Body of pancreas (tissue), 4 donors: Measurements from ENCODE around the gene TAF1D. TPM values are rescaled to one million over a fixed set of nuclear protein-coding genes. Genes with fewer than 3 reads are reported as not detected.

Experiments used
- ATAC-seq: fragments of 150-250 bp; one replicate; pipeline ENCODE4 v1.9.1; 2016
- DNase-seq, 4 donors: peaks; one replicate each; pipeline ENCODE4 v3.0.0-alpha.2; 2019
- H3K27ac ChIP-seq, 4 donors: fragments of 200-600 bp; sonication (generic); 1 replicate in 3 of 4; 2 replicates in 1 of 4; pipeline versions ENCODE4 v1.5.1 to v1.6.1; 2016 to 2019; ENCODE audit warnings: mild to moderate bottlenecking in 1 of 4, mixed read lengths in 1 of 4, moderate library complexity in 1 of 4
- H3K27me3 ChIP-seq, 2 donors: fragments of 200-600 bp; sonication (generic); one replicate each; pipeline ENCODE4 v1.6.0; 2016; ENCODE audit warnings: mild to moderate bottlenecking in 1 of 2
- H3K36me3 ChIP-seq, 2 donors: fragments of 200-600 bp; sonication (generic); replicated peaks in 1 of 2; 2 replicates each; pipeline ENCODE4 v1.5.1; 2016; ENCODE audit warnings: low read depth in 2 of 2; ENCODE audit not compliant: insufficient read depth in 1 of 2
- H3K4me1 ChIP-seq: fragments of 200-600 bp; sonication (generic); one replicate; pipeline ENCODE4 v1.6.0; 2016
- H3K4me3 ChIP-seq, 2 donors: fragments of 200-600 bp; sonication (generic); 1 replicate in 1 of 2; 2 replicates in 1 of 2; pipeline ENCODE4 v1.5.1; 2016 to 2019
- H3K9me3 ChIP-seq, 3 donors: fragments of 200-600 bp; sonication (generic); 1 replicate in 2 of 3; 2 replicates in 1 of 3; pipeline ENCODE4 v1.5.1; 2016
- CTCF ChIP-seq, 7 experiments: fragments of 450-650 bp in 4 of 7; fragments of 200-600 bp in 3 of 7; sonication (generic) in 3 of 7; IDR thresholded peaks; one replicate each; pipeline ENCODE4 v1.5.1; 2016 to 2019; ENCODE audit warnings: antibody characterized with exemption in 7 of 7
- POLR2A ChIP-seq, 3 donors: fragments of 450-650 bp; IDR thresholded peaks; one replicate each; pipeline ENCODE4 v1.6.1; 2016; ENCODE audit warnings: antibody characterized with exemption in 3 of 3, mild to moderate bottlenecking in 2 of 3
- WGBS, 2 donors: methylation state at CpG; one replicate each; pipeline ENCODE4 v1.1.5; 2017; 5-methylcytosine and 5-hydroxymethylcytosine counted together
- intact Hi-C: fragments of 100-400 bp; cut with DNase I; formaldehyde crosslinking; loops from one replicate; pipeline ENCODE4 v1.15.1; 2023
- total RNA-seq, 2 donors: library from RNA; depleted of rRNA; stranded (reverse); fragments of >200 nt; gene quantifications; one replicate each; pipeline ENCODE4 v1.1.0, GENCODE V29; 2016

Gene TAF1D
- total RNA-seq, 2 donors from 2014 or later, result 113 to 177 TPM

DNA sequence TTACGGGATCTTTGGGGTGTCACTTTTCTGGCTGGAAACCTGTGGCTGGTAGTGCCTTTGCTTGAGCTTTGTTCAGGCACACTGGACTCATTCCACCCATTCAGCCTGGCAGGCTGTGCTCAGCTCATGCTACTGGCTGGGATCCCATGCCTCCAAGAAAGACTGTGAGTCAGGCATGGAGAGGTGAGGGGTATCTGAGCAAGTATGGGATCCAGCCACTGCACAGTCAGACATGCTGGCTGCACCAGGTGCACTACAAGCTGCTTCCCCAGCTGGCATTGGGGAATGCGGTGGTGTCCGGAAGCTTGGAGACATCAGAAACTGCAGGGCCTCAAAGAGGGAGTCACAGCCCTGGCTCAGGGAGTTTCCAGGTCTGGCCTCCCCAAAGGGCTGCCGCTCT lies 30.8 kb upstream of the TAF1D start:
- ATAC-seq (no peak), DNase-seq (no peak)
- Histone ChIP-seq H3K36me3 (no peaks in the 10 kb centered on the region), H3K27ac (no peak overlapping the region), H3K9me3 (no peaks in the 10 kb centered on the region), H3K4me3 (no peak overlapping the region), H3K4me1 (no peaks in the 10 kb centered on the region), H3K27me3 (no peaks in the 10 kb centered on the region)
- TF ChIP-seq CTCF (IDR thresholded peaks at IDR 0.05) (no peak), POLR2A (IDR thresholded peaks at IDR 0.05) (no peak)
- intact Hi-C loops, result no loop called here
- WGBS, 2 donors, result 100% methylated on average over 2 to 4 of the region's 4 CpGs

GRCh38 chr11:93770160-93770559 lies 28.9 kb upstream of the TAF1D start:
- H3K9me3 ChIP-seq, result no peaks in the 10 kb centered on the region
- no peaks in the 10 kb centered on the region for H3K27me3 ChIP-seq
- H3K27ac ChIP-seq, result no peak overlapping the region
- intact Hi-C loops, result no loop called here
- ATAC-seq (no peak), DNase-seq (no peak)
- no peak overlapping the region for H3K4me3 ChIP-seq
- TF ChIP-seq CTCF (IDR thresholded peaks at IDR 0.05) (no peak), POLR2A (IDR thresholded peaks at IDR 0.05) (no peak)
- WGBS, 2 donors, result 0 to 19% methylated on average over 1 of the region's 1 CpG
- H3K36me3 ChIP-seq, result no peaks in the 10 kb centered on the region
- no peaks in the 10 kb centered on the region for H3K4me1 ChIP-seq

DNA sequence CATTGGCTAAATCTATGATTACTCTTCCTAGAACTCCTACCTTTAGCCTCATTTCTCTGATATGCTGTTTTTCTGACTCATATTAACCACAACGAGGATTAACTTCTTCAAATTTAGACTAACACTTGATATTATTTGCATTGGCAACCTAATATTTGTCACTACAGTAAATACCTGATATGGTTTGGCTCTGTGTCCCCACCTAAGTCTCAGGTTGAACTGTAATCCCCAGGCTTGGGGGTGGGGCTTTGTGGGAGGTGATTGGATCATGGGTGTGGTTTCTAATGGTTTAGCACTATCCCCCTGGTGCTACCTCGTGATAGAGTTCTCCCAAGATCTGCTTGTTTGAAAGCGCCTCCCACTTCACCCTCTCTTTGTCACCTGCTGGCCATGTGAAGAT lies 25.7 kb upstream of the TAF1D start:
- WGBS, 2 donors, result 49 to 62% methylated on average over 2 to 3 of the region's 3 CpGs
- intact Hi-C loops, result no loop called here

GRCh38 chr11:93766504-93766903 lies 25.2 kb upstream of the TAF1D start:
- intact Hi-C loops, result no loop called here
- Histone ChIP-seq H3K27me3 (no peaks in the 10 kb centered on the region), H3K4me1 (no peaks in the 10 kb centered on the region), H3K27ac (no peak overlapping the region), H3K9me3 (no peaks in the 10 kb centered on the region), H3K4me3 (no peak overlapping the region), H3K36me3 (peaks cover 0 to 8% of the 10 kb centered on the region in 2 donors)
- 30 to 31% methylated on average over 5 of the region's 5 CpGs for WGBS, 2 donors
- DNase-seq (no peak), ATAC-seq (peak; percentile 35)
- TF ChIP-seq POLR2A (IDR thresholded peaks at IDR 0.05), result no peak
- no peak for TF ChIP-seq CTCF (IDR thresholded peaks at IDR 0.05)

More for the DNA sequence above, 25.7 kb upstream of the TAF1D start:
- H3K4me3 ChIP-seq, result no peak overlapping the region
- H3K9me3 ChIP-seq, result no peaks in the 10 kb centered on the region
- ATAC-seq, result no peak
- no peaks in the 10 kb centered on the region for H3K27me3 ChIP-seq
- TF ChIP-seq CTCF (IDR thresholded peaks at IDR 0.05) (no peak), POLR2A (IDR thresholded peaks at IDR 0.05) (peak in 1 of 3 donors; percentile 8)
- peaks cover 0 to 5% of the 10 kb centered on the region in 2 donors for H3K36me3 ChIP-seq
- H3K27ac ChIP-seq, result no peak overlapping the region
- no peak for DNase-seq
- no peaks in the 10 kb centered on the region for H3K4me1 ChIP-seq

DNA sequence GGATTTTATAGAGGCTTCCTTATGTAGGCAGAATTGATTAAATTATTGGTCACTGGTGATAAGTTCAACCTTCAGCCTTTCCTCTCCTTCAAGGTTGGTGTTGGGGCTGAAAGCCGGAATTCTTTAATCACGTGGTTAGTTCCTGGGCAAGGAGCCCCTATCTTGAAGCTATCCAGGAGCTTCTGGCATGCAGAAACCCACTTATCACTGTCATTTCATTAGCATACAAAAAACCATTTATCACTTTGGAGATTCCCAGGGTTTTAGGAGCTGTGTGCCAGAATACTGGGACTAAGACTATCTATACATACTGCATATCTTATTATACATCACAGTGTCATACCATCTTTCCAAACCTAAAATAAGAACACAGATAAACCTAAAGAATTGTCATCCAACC lies 24.3 kb upstream of the TAF1D start:
- ATAC-seq (no peak), DNase-seq (no peak)
- Histone ChIP-seq H3K27me3 (no peaks in the 10 kb centered on the region), H3K4me1 (no peaks in the 10 kb centered on the region), H3K4me3 (no peak overlapping the region), H3K9me3 (no peaks in the 10 kb centered on the region), H3K36me3 (peaks cover 0 to 13% of the 10 kb centered on the region in 2 donors), H3K27ac (no peak overlapping the region)
- intact Hi-C loops, result no loop called here
- 48% methylated on average over 2 of the region's 2 CpGs for WGBS, 2 donors
- TF ChIP-seq CTCF (IDR thresholded peaks at IDR 0.05) (no peak), POLR2A (IDR thresholded peaks at IDR 0.05) (no peak)
